ENCODE data around the gene VTI1A.

Gene VTI1A

GRCh38 chr10:112811741-112812551 is 364.9 kb downstream of the VTI1A start:
- peak; percentile 97 for DNase-seq (ENCODE audit: low read depth)

GRCh38 chr10:112812586-112812985 is 365.6 kb downstream of the VTI1A start:
- no peak for DNase-seq (ENCODE audit: low read depth)

- DNase-seq (ENCODE audit: low read depth): no peak
Measured at GRCh38 chr10:112813866-112814591, 367.0 kb downstream of the VTI1A start.

- DNase-seq (ENCODE audit: low read depth): peak; percentile 78
Measured at GRCh38 chr10:112815269-112816032, 368.4 kb downstream of the VTI1A start.

- no peak for DNase-seq (ENCODE audit: low read depth)
Measured at GRCh38 chr10:112816033-112816430, 369.0 kb downstream of the VTI1A start.

GRCh38 chr10:112816891-112817290 is 369.9 kb downstream of the VTI1A start:
- no peak for DNase-seq (ENCODE audit: low read depth)

GRCh38 chr10:112817981-112818777 is 371.2 kb downstream of the VTI1A start:
- no peak for DNase-seq (ENCODE audit: low read depth)

GRCh38 chr10:112819231-112819630 is 372.2 kb downstream of the VTI1A start:
- DNase-seq (ENCODE audit: low read depth): no peak

- DNase-seq (ENCODE audit: low read depth): no peak
Measured at GRCh38 chr10:112820320-112820719, 373.3 kb downstream of the VTI1A start.

- DNase-seq (ENCODE audit: low read depth): no peak
Measured at GRCh38 chr10:112821038-112821437, 374.0 kb downstream of the VTI1A start.

GRCh38 chr10:112821663-112822062 is 374.6 kb downstream of the VTI1A start:
- no peak for DNase-seq (ENCODE audit: low read depth)

- DNase-seq (ENCODE audit: low read depth): no peak
Measured at GRCh38 chr10:112823007-112823406, 376.0 kb downstream of the VTI1A start.

GRCh38 chr10:112823604-112824003 is 376.6 kb downstream of the VTI1A start:
- no peak for DNase-seq (ENCODE audit: low read depth)

- DNase-seq (ENCODE audit: low read depth): no peak
Measured at GRCh38 chr10:112826018-112826697, 379.1 kb downstream of the VTI1A start.

GRCh38 chr10:112827086-112827485 is 380.1 kb downstream of the VTI1A start:
- DNase-seq (ENCODE audit: low read depth): no peak

- peak; percentile 74 for DNase-seq (ENCODE audit: low read depth)
Measured at GRCh38 chr10:112827951-112828350, 380.9 kb downstream of the VTI1A start.

- no peak for DNase-seq (ENCODE audit: low read depth)
Measured at GRCh38 chr10:112831859-112832258, 384.8 kb downstream of the VTI1A start.

GRCh38 chr10:112832361-112832878 is 385.4 kb downstream of the VTI1A start:
- peak; percentile 54 for DNase-seq (ENCODE audit: low read depth)

GRCh38 chr10:112832959-112833358 is 385.9 kb downstream of the VTI1A start:
- no peak for DNase-seq (ENCODE audit: low read depth)

- no peak for DNase-seq (ENCODE audit: low read depth)
Measured at GRCh38 chr10:112834751-112835181, 387.8 kb downstream of the VTI1A start.

- DNase-seq (ENCODE audit: low read depth): no peak
Measured at GRCh38 chr10:112835217-112835715, 388.3 kb downstream of the VTI1A start.
